Fibroblast of lung (primary cell): Measurements from ENCODE around the gene PRRG3. TPM values are rescaled to one million over a fixed set of nuclear protein-coding genes. Genes with fewer than 3 reads are reported as not detected.

Experiments used
- DNase-seq, 2 donors: peaks; one replicate each; pipeline versions ENCODE4 v3.0.0 to v3.0.0-alpha.2; 2010; ENCODE audit warnings: low read depth in 2 of 2
- H2AFZ ChIP-seq: 2 replicates; pipeline ENCODE4 v1.5.1; 2012; ENCODE audit warnings: low read length, control low read depth, inconsistent platforms
- H3K27ac ChIP-seq: 2 replicates; pipeline ENCODE4 v1.5.1; 2011; ENCODE audit warnings: low read length, control low read depth; ENCODE audit not compliant: insufficient read depth
- H3K27me3 ChIP-seq: 2 replicates; pipeline ENCODE4 v1.5.1; 2011; ENCODE audit warnings: mild to moderate bottlenecking, low read length; ENCODE audit not compliant: control insufficient read depth, insufficient read depth
- H3K36me3 ChIP-seq: 2 replicates; pipeline ENCODE4 v1.5.1; 2011; ENCODE audit warnings: low read length; ENCODE audit not compliant: control insufficient read depth, insufficient read depth
- H3K4me1 ChIP-seq: 2 replicates; pipeline ENCODE4 v1.5.1; 2011; ENCODE audit warnings: low read length; ENCODE audit not compliant: control insufficient read depth, insufficient read depth; ENCODE audit errors: extremely low read depth
- H3K4me2 ChIP-seq: 2 replicates; pipeline ENCODE4 v1.5.1; 2011; ENCODE audit warnings: low read length, control low read depth; ENCODE audit not compliant: insufficient read depth; ENCODE audit errors: extremely low read depth
- H3K4me3 ChIP-seq, 4 experiments: fragments of 200-600 bp in 1 of 4; sonication (generic) in 1 of 4; replicated peaks in 1 of 4; 2 replicates each; pipeline ENCODE4 v1.5.1; 2011 to 2016; ENCODE audit warnings: low read length in 4 of 4, low read depth in 3 of 4, mild to moderate bottlenecking in 3 of 4, control low read depth in 2 of 4, inconsistent platforms in 1 of 4, mixed read lengths in 1 of 4; ENCODE audit not compliant: insufficient read depth in 1 of 4; ENCODE audit errors: control extremely low read depth in 1 of 4
- H3K79me2 ChIP-seq: 2 replicates; pipeline ENCODE4 v1.5.1; 2012; ENCODE audit warnings: mild to moderate bottlenecking, low read length, inconsistent platforms; ENCODE audit not compliant: control insufficient read depth, insufficient read depth
- H3K9ac ChIP-seq: 2 replicates; pipeline ENCODE4 v1.5.1; 2011; ENCODE audit warnings: mild to moderate bottlenecking, low read length, control low read depth; ENCODE audit not compliant: insufficient read depth
- H3K9me3 ChIP-seq: 2 replicates; pipeline ENCODE4 v1.5.1; 2012; ENCODE audit warnings: low read depth, low read length; ENCODE audit not compliant: control insufficient read depth, insufficient read depth
- H4K20me1 ChIP-seq: 2 replicates; pipeline ENCODE4 v1.5.1; 2011; ENCODE audit warnings: low read length; ENCODE audit not compliant: control insufficient read depth, insufficient read depth; ENCODE audit errors: extremely low read depth
- EZH2 ChIP-seq: IDR thresholded peaks from 2 replicates; pipeline ENCODE4 v1.5.1; 2012; ENCODE audit warnings: low read length, control low read depth, mild to moderate bottlenecking; ENCODE audit errors: missing control alignments
- polyA plus RNA-seq, 2 donors: library from polyadenylated mRNA; depleted of rRNA in 1 of 2; stranded (reverse) in 1 of 2; unstranded in 1 of 2; fragments of >200 nt; gene quantifications; 2 replicates each; pipeline ENCODE4 v1.2.1, GENCODE V29; 2011 to 2012; ENCODE audit warnings: missing spikeins in 1 of 2
- total RNA-seq: library from RNA; depleted of rRNA; stranded (reverse); fragments of >200 nt; gene quantifications from 2 replicates; pipeline ENCODE4 v1.2.1, GENCODE V29; 2014
- TF ChIP-seq, protein P1 (sequence below), 2 donors: IDR thresholded peaks in 1 of 2; conservative IDR thresholded peaks in 1 of 2; 1 replicate in 1 of 2; 2 replicates in 1 of 2; pipeline ENCODE4 v1.5.1; 2011 to 2012; ENCODE audit warnings: low read length in 2 of 2, control low read depth in 1 of 2, inconsistent platforms in 1 of 2, low read depth in 1 of 2, mild to moderate bottlenecking in 1 of 2

PRRG3 gene
- total and polyA plus RNA-seq, 2 donors (not counting 1 experiment from before 2014, with no cell fraction given) = 0.66 TPM; not detected in 1

- H3K4me1 ChIP-seq = no peaks in the 10 kb centered on the region
- H4K20me1 ChIP-seq = no peaks in the 10 kb centered on the region
- H2AFZ ChIP-seq = no peak overlapping the region
- no peak overlapping the region for H3K4me2 ChIP-seq
- H3K79me2 ChIP-seq = no peaks in the 10 kb centered on the region
- H3K36me3 ChIP-seq = no peaks in the 10 kb centered on the region
- H3K27me3 ChIP-seq = no peaks in the 10 kb centered on the region
- H3K27ac ChIP-seq = no peak overlapping the region
- no peak for DNase-seq
- TF ChIP-seq, protein P1, sequence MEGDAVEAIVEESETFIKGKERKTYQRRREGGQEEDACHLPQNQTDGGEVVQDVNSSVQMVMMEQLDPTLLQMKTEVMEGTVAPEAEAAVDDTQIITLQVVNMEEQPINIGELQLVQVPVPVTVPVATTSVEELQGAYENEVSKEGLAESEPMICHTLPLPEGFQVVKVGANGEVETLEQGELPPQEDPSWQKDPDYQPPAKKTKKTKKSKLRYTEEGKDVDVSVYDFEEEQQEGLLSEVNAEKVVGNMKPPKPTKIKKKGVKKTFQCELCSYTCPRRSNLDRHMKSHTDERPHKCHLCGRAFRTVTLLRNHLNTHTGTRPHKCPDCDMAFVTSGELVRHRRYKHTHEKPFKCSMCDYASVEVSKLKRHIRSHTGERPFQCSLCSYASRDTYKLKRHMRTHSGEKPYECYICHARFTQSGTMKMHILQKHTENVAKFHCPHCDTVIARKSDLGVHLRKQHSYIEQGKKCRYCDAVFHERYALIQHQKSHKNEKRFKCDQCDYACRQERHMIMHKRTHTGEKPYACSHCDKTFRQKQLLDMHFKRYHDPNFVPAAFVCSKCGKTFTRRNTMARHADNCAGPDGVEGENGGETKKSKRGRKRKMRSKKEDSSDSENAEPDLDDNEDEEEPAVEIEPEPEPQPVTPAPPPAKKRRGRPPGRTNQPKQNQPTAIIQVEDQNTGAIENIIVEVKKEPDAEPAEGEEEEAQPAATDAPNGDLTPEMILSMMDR (conservative IDR thresholded peaks at IDR 0.05 in 1 of 2, IDR thresholded peaks at IDR 0.05 in 1 of 2; ENCODE audit: low read depth in 1 of 2, low read length in 2 of 2) = no peak
- TF ChIP-seq EZH2 = no peak
- no peaks in the 10 kb centered on the region for H3K9me3 ChIP-seq
- no peak overlapping the region for H3K4me3 ChIP-seq
- no peak overlapping the region for H3K9ac ChIP-seq
Observed at GRCh38 chrX:151737494-151737893, 42.2 kb downstream of the PRRG3 start.

DNA sequence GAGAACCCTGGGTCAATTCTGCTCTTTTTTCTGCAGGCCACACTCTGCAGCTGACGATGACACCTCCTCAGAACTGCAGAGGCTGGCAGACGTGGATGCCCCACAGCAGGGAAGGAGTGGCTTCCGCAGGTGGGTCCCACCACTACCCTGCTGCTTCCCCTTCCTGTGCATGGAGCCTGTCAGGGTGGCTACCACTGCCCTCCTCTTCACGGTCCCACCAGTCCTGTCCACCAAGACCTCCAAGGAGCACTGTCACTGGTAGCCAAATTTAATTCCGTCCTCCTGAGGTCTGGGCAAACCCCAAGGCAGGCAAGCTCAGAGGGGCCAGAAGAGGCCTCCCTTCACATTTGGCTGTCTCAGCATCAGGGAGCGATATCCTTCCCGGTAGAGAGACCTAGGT is 43.5 kb downstream of the PRRG3 start:
- H3K9me3 ChIP-seq = no peaks in the 10 kb centered on the region

GRCh38 chrX:151741606-151742005 is 46.3 kb downstream of the PRRG3 start:
- no peak overlapping the region for H2AFZ ChIP-seq
- no peaks in the 10 kb centered on the region for H3K9me3 ChIP-seq
- H3K27me3 ChIP-seq = no peaks in the 10 kb centered on the region
- no peak overlapping the region for H3K9ac ChIP-seq
- no peaks in the 10 kb centered on the region for H3K36me3 ChIP-seq
- H4K20me1 ChIP-seq = no peaks in the 10 kb centered on the region
- no peak for DNase-seq
- no peaks in the 10 kb centered on the region for H3K79me2 ChIP-seq
- no peak overlapping the region for H3K4me2 ChIP-seq
- H3K27ac ChIP-seq = no peak overlapping the region
- TF ChIP-seq, protein P1 (conservative IDR thresholded peaks at IDR 0.05 in 1 of 2, IDR thresholded peaks at IDR 0.05 in 1 of 2; ENCODE audit: low read depth in 1 of 2, low read length in 2 of 2) = no peak
- no peak for TF ChIP-seq EZH2
- no peak overlapping the region for H3K4me3 ChIP-seq
- no peaks in the 10 kb centered on the region for H3K4me1 ChIP-seq

More for the DNA sequence above, 43.5 kb downstream of the PRRG3 start:
- TF ChIP-seq, protein P1 (conservative IDR thresholded peaks at IDR 0.05 in 1 of 2, IDR thresholded peaks at IDR 0.05 in 1 of 2; ENCODE audit: low read depth in 1 of 2, low read length in 2 of 2) = no peak
- TF ChIP-seq EZH2 = no peak
- Histone ChIP-seq H3K79me2 (no peaks in the 10 kb centered on the region), H3K4me2 (no peak overlapping the region), H3K9ac (no peak overlapping the region), H3K27me3 (no peaks in the 10 kb centered on the region), H4K20me1 (no peaks in the 10 kb centered on the region), H2AFZ (no peak overlapping the region), H3K4me1 (no peaks in the 10 kb centered on the region), H3K36me3 (no peaks in the 10 kb centered on the region), H3K4me3 (no peak overlapping the region), H3K27ac (no peak overlapping the region)
- no peak for DNase-seq
